Stimulated activated naive CD8-positive, alpha-beta T cell treated with anti-CD3 and anti-CD28 coated beads, Interleukin-15, Interleukin-2, amounts not matched to agents 100 ng/mL and 50 ng/mL, for 24 hours (primary cell): ENCODE results near the gene SIL1.

ENCODE experiments used
- H3K27ac Mint-ChIP-seq: one replicate; pipeline ENCODE4 v1.8.0; 2021; ENCODE audit warnings: mild to moderate bottlenecking, mixed read lengths
- H3K27me3 Mint-ChIP-seq: one replicate; pipeline ENCODE4 v1.8.0; 2021; ENCODE audit warnings: mixed read lengths
- H3K36me3 Mint-ChIP-seq: one replicate; pipeline ENCODE4 v1.8.0; 2021; ENCODE audit warnings: low read depth, mixed read lengths
- H3K4me1 Mint-ChIP-seq: one replicate; pipeline ENCODE4 v1.8.0; 2021; ENCODE audit warnings: low read depth, mixed read lengths
- H3K4me3 Mint-ChIP-seq: one replicate; pipeline ENCODE4 v1.8.0; 2021; ENCODE audit warnings: mild to moderate bottlenecking, mixed read lengths
- H3K9me3 Mint-ChIP-seq: one replicate; pipeline ENCODE4 v1.8.0; 2021; ENCODE audit warnings: mixed read lengths

Gene SIL1

GRCh38 chr5:138900281-138900965 lies 297.7 kb downstream of the SIL1 start:
- H3K27me3 Mint-ChIP-seq = peaks cover 11% of the 10 kb centered on the region
- peaks cover 37% of the 10 kb centered on the region for H3K4me1 Mint-ChIP-seq
- H3K4me3 Mint-ChIP-seq = no peak overlapping the region
- no peak overlapping the region for H3K27ac Mint-ChIP-seq
- H3K36me3 Mint-ChIP-seq = peaks cover 57% of the 10 kb centered on the region
- H3K9me3 Mint-ChIP-seq = peaks cover 4% of the 10 kb centered on the region

- peak overlapping the region; percentile 74 for H3K27ac Mint-ChIP-seq
- H3K27me3 Mint-ChIP-seq = peaks cover 15% of the 10 kb centered on the region
- peaks cover 40% of the 10 kb centered on the region for H3K4me1 Mint-ChIP-seq
- H3K9me3 Mint-ChIP-seq = peaks cover 4% of the 10 kb centered on the region
- no peak overlapping the region for H3K4me3 Mint-ChIP-seq
- peaks cover 46% of the 10 kb centered on the region for H3K36me3 Mint-ChIP-seq
Observed at GRCh38 chr5:138898742-138899141, 299.4 kb downstream of the SIL1 start.

- Mint-ChIP-seq H3K27me3 (peaks cover 15% of the 10 kb centered on the region), H3K36me3 (peaks cover 42% of the 10 kb centered on the region), H3K9me3 (peaks cover 4% of the 10 kb centered on the region), H3K4me1 (peaks cover 40% of the 10 kb centered on the region), H3K27ac (peak overlapping the region; percentile 74), H3K4me3 (no peak overlapping the region)
Observed at GRCh38 chr5:138898299-138898698, 299.9 kb downstream of the SIL1 start.
